GM10248 (cell line): ENCODE measurements around the gene NMD3.
"Not testable (repeated sequence)": the region's sequence is repeated elsewhere in the genome, so short reads cannot be mapped to it uniquely, and the experiment has no call there.

Source experiments
- CTCF ChIA-PET: fragments of 300-600 bp; sonication (Branson Sonifier 250); formaldehyde crosslinking; extraction: SDS; loops from one replicate; lab custom pipeline; 2021; ENCODE audit warnings: antibody characterized with exemption; lab: Yijun Ruan, JAX
- POLR2A ChIA-PET: fragments of 350-650 bp; sonication (Branson Sonifier 250); formaldehyde crosslinking; extraction: SDS; loops from one replicate; lab custom pipeline; 2020; ENCODE audit warnings: antibody characterized with exemption; lab: Yijun Ruan, JAX
- DNase-seq: peaks from one replicate; pipeline ENCODE4 v3.0.0; 2012; ENCODE audit errors: extremely low spot score
- CTCF ChIP-seq: IDR thresholded peaks from 2 replicates; pipeline ENCODE4 v1.5.1; 2012; ENCODE audit warnings: mild to moderate bottlenecking, low read depth; ENCODE audit errors: extremely low read depth, missing control alignments, control extremely low read depth

The NMD3 gene

GRCh38 chr3:161274691-161275298, 53.7 kb downstream of the NMD3 start:
- TF ChIP-seq CTCF, result peak; percentile 32
- CTCF ChIA-PET, result interaction anchor here (0.6 to 4.3 kb wide), 42 partner anchors 8 to 959 kb away, joined by 3 to 38 read pairs (median 3); no protein-coding TSS in a partner anchor
- POLR2A ChIA-PET, result no interaction called here
- peak; percentile 32 for DNase-seq

- no peak for TF ChIP-seq CTCF
- POLR2A ChIA-PET, result no interaction called here
- CTCF ChIA-PET, result interaction anchor here (0.8 to 4.3 kb wide), 19 partner anchors 9 to 351 kb away, joined by 3 to 38 read pairs (median 6); no protein-coding TSS in a partner anchor
- DNase-seq, result no peak
These were observed 54.8 kb downstream of the NMD3 start for GRCh38 chr3:161275919-161276318.

- DNase-seq, CTCF ChIA-PET, POLR2A ChIA-PET: not testable (repeated sequence)
These were observed 61.3 kb downstream of the NMD3 start for GRCh38 chr3:161282387-161282786.

- DNase-seq, result no peak
- ChIA-PET POLR2A (no interaction called here), CTCF (interaction anchor here (1.6 to 3.7 kb wide), 2 partner anchors 10 to 15 kb away, joined by 3 to 14 read pairs; no protein-coding TSS in a partner anchor)
- no peak for TF ChIP-seq CTCF
These were observed 63.9 kb downstream of the NMD3 start for GRCh38 chr3:161284989-161285388.

- no peak for TF ChIP-seq CTCF
- ChIA-PET CTCF (no interaction called here), POLR2A (interaction anchor here (0.7 kb wide), 1 partner anchor 205 kb away, joined by 3 read pairs; no protein-coding TSS in a partner anchor)
- DNase-seq, result no peak
These were observed 68.1 kb downstream of the NMD3 start for GRCh38 chr3:161289174-161289573.

- POLR2A ChIA-PET, result no interaction called here
- no peak for TF ChIP-seq CTCF
These were observed 70.2 kb downstream of the NMD3 start for GRCh38 chr3:161291191-161291901.

GRCh38 chr3:161293381-161293780, 72.3 kb downstream of the NMD3 start:
- no peak for DNase-seq
- ChIA-PET CTCF (interaction anchor here (0.8 kb wide), 1 partner anchor 34 kb away, joined by 3 read pairs; no protein-coding TSS in a partner anchor), POLR2A (no interaction called here)
- no peak for TF ChIP-seq CTCF

More at GRCh38 chr3:161291191-161291901, 70.2 kb downstream of the NMD3 start:
- CTCF ChIA-PET, result interaction anchor here (1.6 kb wide), 1 partner anchor 11 kb away, joined by 4 read pairs; no protein-coding TSS in a partner anchor
- no peak for DNase-seq
